CD4-positive, alpha-beta T cell (primary cell): ENCODE results near the gene ABCD3. TPM values are rescaled to one million over a fixed set of nuclear protein-coding genes. Genes with fewer than 3 reads are reported as not detected.

Experiments used
- ATAC-seq: fragments of 200-7000 bp; cut with Tn5 transposase; one replicate; pipeline ENCODE4 v1.10.0; 2022; ENCODE audit warnings: mild to moderate bottlenecking; ENCODE audit not compliant: poor library complexity
- CTCF ChIA-PET: fragments of 350-600 bp; sonication (Branson Sonifier 250); formaldehyde crosslinking; loops from one replicate; lab custom pipeline; 2021; ENCODE audit warnings: antibody characterized with exemption, inconsistent platforms; lab: Charles Lee
- POLR2A ChIA-PET: fragments of 350-600 bp; sonication (Branson Sonifier 250); formaldehyde crosslinking; loops from one replicate; lab custom pipeline; 2021; ENCODE audit warnings: antibody characterized with exemption, inconsistent platforms; lab: Charles Lee
- DNase-seq, 14 experiments: peaks; one replicate each; pipeline ENCODE4 v3.0.0-alpha.2; 2013 to 2020; ENCODE audit warnings: mixed read lengths in 2 of 14
- H3K27ac ChIP-seq, 2 donors: one replicate each; pipeline versions ENCODE4 v1.5.1 to v1.7.0; 2013; ENCODE audit warnings: low read length in 2 of 2, low read depth in 1 of 2, mild to moderate bottlenecking in 1 of 2
- H3K27me3 ChIP-seq, 2 experiments: 1 replicate in 1 of 2; 2 replicates in 1 of 2; pipeline versions ENCODE4 v1.6.1 to v1.7.0; 2013; ENCODE audit warnings: low read length in 2 of 2, control low read depth in 1 of 2, mild to moderate bottlenecking in 1 of 2, moderate library complexity in 1 of 2; ENCODE audit not compliant: insufficient read depth in 2 of 2, control insufficient read depth in 1 of 2
- H3K36me3 ChIP-seq: one replicate; pipeline ENCODE4 v1.6.1; 2013; ENCODE audit warnings: low read length, control low read depth; ENCODE audit not compliant: insufficient read depth
- H3K4me1 ChIP-seq: one replicate; pipeline ENCODE4 v1.6.1; 2013; ENCODE audit warnings: low read length, control low read depth; ENCODE audit not compliant: insufficient read depth
- H3K4me3 ChIP-seq: one replicate; pipeline ENCODE4 v1.5.1; 2013; ENCODE audit warnings: mild to moderate bottlenecking, low read length, moderate library complexity
- H3K9me3 ChIP-seq, 2 experiments: 1 replicate in 1 of 2; 2 replicates in 1 of 2; pipeline versions ENCODE4 v1.6.1 to v1.7.0; 2013; ENCODE audit warnings: low read length in 2 of 2, mild to moderate bottlenecking in 2 of 2, control low read depth in 1 of 2, moderate library complexity in 1 of 2; ENCODE audit not compliant: control insufficient read depth in 1 of 2, insufficient read depth in 1 of 2
- H3K27ac Mint-ChIP-seq: one replicate; pipeline ENCODE4 v1.8.0; 2020; ENCODE audit warnings: mixed read lengths
- H3K27me3 Mint-ChIP-seq: one replicate; pipeline ENCODE4 v1.8.0; 2021; ENCODE audit warnings: mixed read lengths
- H3K36me3 Mint-ChIP-seq: one replicate; pipeline ENCODE4 v1.8.0; 2021; ENCODE audit warnings: low read depth, mixed read lengths
- H3K4me1 Mint-ChIP-seq: one replicate; pipeline ENCODE4 v1.8.0; 2021; ENCODE audit warnings: low read depth, mixed read lengths
- H3K4me3 Mint-ChIP-seq: one replicate; pipeline ENCODE4 v1.8.0; 2020; ENCODE audit warnings: mild to moderate bottlenecking, mixed read lengths
- H3K9me3 Mint-ChIP-seq: one replicate; pipeline ENCODE4 v1.8.0; 2020; ENCODE audit warnings: mixed read lengths
- CTCF ChIP-seq: fragments of 200-600 bp; IDR thresholded peaks from one replicate; pipeline ENCODE4 v1.8.0; 2022; ENCODE audit warnings: antibody characterized with exemption, mild to moderate bottlenecking
- intact Hi-C, 2 experiments: fragments of 100-400 bp; cut with DNase I in 1 of 2; cut with micrococcal nuclease in 1 of 2; formaldehyde crosslinking; loops; one replicate each; pipeline versions ENCODE4 v1.15.1 to v1.9.0; 2023 to 2025; cut with DNase I, micrococcal nuclease
- total RNA-seq, 174 experiments: library from RNA in 2 of 174; stranded (reverse) in 2 of 174; gene quantifications; one replicate each; pipeline ENCODE4 v1.2.3 and lab custom pipeline; 2021 to 2026

The ABCD3 gene
- total RNA-seq, 2 experiments from 2014 or later = 13.0 to 13.5 TPM

GRCh38 chr1:94379615-94380014, 38.6 kb upstream of the ABCD3 start:
- POLR2A ChIA-PET = no interaction called here
- intact Hi-C loops = no loop called here
- Histone ChIP-seq H3K4me3 (no peak overlapping the region), H3K4me1 (peaks cover 5% of the 10 kb centered on the region), H3K9me3 (no peaks in the 10 kb centered on the region), H3K36me3 (no peaks in the 10 kb centered on the region), H3K27ac (no peak overlapping the region), H3K27me3 (no peaks in the 10 kb centered on the region)
- Mint-ChIP-seq H3K9me3 (no peaks in the 10 kb centered on the region), H3K36me3 (no peaks in the 10 kb centered on the region), H3K27me3 (no peaks in the 10 kb centered on the region), H3K4me3 (no peak overlapping the region), H3K27ac (no peak overlapping the region), H3K4me1 (peaks cover 21% of the 10 kb centered on the region)
- TF ChIP-seq CTCF = no peak
- DNase-seq (no peak), ATAC-seq (no peak)
- CTCF ChIA-PET = interaction anchor here (0.6 kb wide), 1 partner anchor 226 kb away, joined by 3 read pairs; no protein-coding TSS in a partner anchor

- H3K9me3 ChIP-seq = no peaks in the 10 kb centered on the region
- DNase-seq = no peak
- peaks cover 33% of the 10 kb centered on the region for H3K4me1 Mint-ChIP-seq
- no peaks in the 10 kb centered on the region for H3K36me3 Mint-ChIP-seq
- no peak overlapping the region for H3K4me3 Mint-ChIP-seq
- H3K9me3 Mint-ChIP-seq = no peaks in the 10 kb centered on the region
- H3K4me1 ChIP-seq = peaks cover 14% of the 10 kb centered on the region
- ChIA-PET POLR2A (no interaction called here), CTCF (no interaction called here)
- ATAC-seq = no peak
- H3K4me3 ChIP-seq = no peak overlapping the region
- H3K27me3 Mint-ChIP-seq = no peaks in the 10 kb centered on the region
- H3K27ac ChIP-seq = no peak overlapping the region
- intact Hi-C loops = no loop called here
- H3K27me3 ChIP-seq = no peaks in the 10 kb centered on the region
- no peak overlapping the region for H3K27ac Mint-ChIP-seq
- no peak for TF ChIP-seq CTCF
- no peaks in the 10 kb centered on the region for H3K36me3 ChIP-seq
These were observed 36.0 kb upstream of the ABCD3 start for GRCh38 chr1:94382201-94382600.

- Mint-ChIP-seq H3K4me1 (peaks cover 33% of the 10 kb centered on the region), H3K9me3 (no peaks in the 10 kb centered on the region), H3K27me3 (no peaks in the 10 kb centered on the region), H3K36me3 (no peaks in the 10 kb centered on the region), H3K4me3 (peak overlapping the region; percentile 78), H3K27ac (peak overlapping the region; percentile 78)
- Histone ChIP-seq H3K27ac (no peak overlapping the region), H3K9me3 (no peaks in the 10 kb centered on the region), H3K36me3 (no peaks in the 10 kb centered on the region), H3K27me3 (no peaks in the 10 kb centered on the region), H3K4me3 (no peak overlapping the region), H3K4me1 (peaks cover 14% of the 10 kb centered on the region)
- ChIA-PET POLR2A (interaction anchor here (1.0 kb wide), 1 partner anchor 35 kb away, joined by 3 read pairs; no protein-coding TSS in a partner anchor), CTCF (no interaction called here)
- intact Hi-C loops = no loop called here
- ATAC-seq (no peak), DNase-seq (no peak)
- no peak for TF ChIP-seq CTCF
These were observed 34.2 kb upstream of the ABCD3 start for GRCh38 chr1:94383966-94384408.
